Panc1 (cell line): ENCODE results near the gene SLC7A5. TPM values are rescaled to one million over a fixed set of nuclear protein-coding genes. Genes with fewer than 3 reads are reported as not detected.

Experiments
- ATAC-seq: fragments of 200-7000 bp; cut with Tn5 transposase; 2 replicates; pipeline ENCODE4 v1.9.1; 2020; ENCODE audit warnings: mild to moderate bottlenecking, moderate library complexity
- BruUV-seq: library from RNA; stranded (reverse); fragments of 400-500 nt; replicated peaks from 2 replicates; lab custom pipeline; 2021; lab: Mats Ljungman, UMichigan
- CTCF ChIA-PET: fragments of 300-600 bp; sonication (Branson Sonifier 250); formaldehyde crosslinking; loops from one replicate; lab custom pipeline; 2022; ENCODE audit warnings: antibody characterized with exemption; lab: Charles Lee
- POLR2A ChIA-PET: fragments of 300-600 bp; sonication (Branson Sonifier 250); formaldehyde crosslinking; loops from one replicate; lab custom pipeline; 2022; ENCODE audit warnings: antibody characterized with exemption; lab: Charles Lee
- DNase-seq: peaks from one replicate; pipeline ENCODE4 v3.0.0-alpha.2; 2010; ENCODE audit warnings: low read depth, low spot score
- H3K27ac ChIP-seq: 2 replicates; pipeline ENCODE4 v1.5.1; 2011; ENCODE audit warnings: mild to moderate bottlenecking, low read length, inconsistent platforms
- H3K27me3 ChIP-seq: fragments of 200-500 bp; sonication (Bioruptor generic); 2 replicates; pipeline ENCODE4 v1.6.0; 2014; ENCODE audit warnings: low read length, inconsistent platforms; ENCODE audit not compliant: control insufficient read depth, insufficient read depth
- H3K36me3 ChIP-seq: fragments of 200-500 bp; sonication (Bioruptor generic); 2 replicates; pipeline ENCODE4 v1.5.1; 2014; ENCODE audit warnings: inconsistent platforms, mild to moderate bottlenecking, low read length, moderate library complexity; ENCODE audit not compliant: control insufficient read depth, insufficient read depth
- H3K4me1 ChIP-seq: 2 replicates; pipeline ENCODE4 v1.5.1; 2011; ENCODE audit warnings: inconsistent platforms, mild to moderate bottlenecking, low read length, moderate library complexity; ENCODE audit not compliant: control insufficient read depth, insufficient read depth
- H3K4me3 ChIP-seq, 2 experiments: 2 replicates each; pipeline ENCODE4 v1.5.1; 2011 to 2012; ENCODE audit warnings: low read depth in 2 of 2, low read length in 2 of 2, mild to moderate bottlenecking in 2 of 2, inconsistent platforms in 1 of 2, moderate library complexity in 1 of 2
- H3K9me3 ChIP-seq: fragments of 200-500 bp; sonication (Bioruptor generic); 2 replicates; pipeline ENCODE4 v1.5.1; 2014; ENCODE audit warnings: low read depth, mild to moderate bottlenecking, inconsistent platforms, low read length, moderate library complexity; ENCODE audit not compliant: control insufficient read depth, insufficient read depth
- POLR2AphosphoS5 ChIP-seq: IDR thresholded peaks from 2 replicates; pipeline ENCODE4 v1.6.1; 2012; ENCODE audit warnings: mild to moderate bottlenecking, low read depth, low read length, moderate library complexity
- SIN3A ChIP-seq: IDR thresholded peaks from 2 replicates; pipeline ENCODE4 v1.6.1; 2012; ENCODE audit warnings: low read depth, mild to moderate bottlenecking, low read length, moderate library complexity, borderline replicate concordance; ENCODE audit not compliant: insufficient read depth
- TCF7L2 ChIP-seq: IDR thresholded peaks from 2 replicates; pipeline ENCODE4 v1.6.1; 2011; ENCODE audit warnings: mild to moderate bottlenecking, low read depth, low read length, inconsistent platforms
- in situ Hi-C: cut with HindIII; loops from 2 replicates; pipeline ENCODE4 v1.10.0; 2016; ENCODE audit warnings: low sequenced_read_pairs, low pct_unique_long_range_greater_than_20kb
- intact Hi-C: fragments of 100-400 bp; cut with micrococcal nuclease; formaldehyde crosslinking; loops from one replicate; pipeline ENCODE4 v1.10.0; 2022; ENCODE audit not compliant: unreplicated experiment
- total RNA-seq: library from RNA; stranded (reverse); gene quantifications from one replicate; pipeline ENCODE4 v1.2.1, GENCODE V29; 2021; ENCODE audit not compliant: unreplicated experiment
- TF ChIP-seq, protein P1 (sequence below): fragments of 450-650 bp; IDR thresholded peaks from 2 replicates; pipeline ENCODE4 v1.5.1; 2017; ENCODE audit warnings: mild to moderate bottlenecking
- TF ChIP-seq, protein P2 (sequence below), 2 experiments: IDR thresholded peaks; 2 replicates each; pipeline ENCODE4 v1.6.1; 2011 to 2012; ENCODE audit warnings: low read depth in 2 of 2, control low read depth in 1 of 2, low read length in 1 of 2, mild to moderate bottlenecking in 1 of 2, moderate library complexity in 1 of 2; ENCODE audit not compliant: insufficient read depth in 1 of 2

SLC7A5 gene
- total RNA-seq, 1 experiment from 2014 or later, result 231 TPM

DNA sequence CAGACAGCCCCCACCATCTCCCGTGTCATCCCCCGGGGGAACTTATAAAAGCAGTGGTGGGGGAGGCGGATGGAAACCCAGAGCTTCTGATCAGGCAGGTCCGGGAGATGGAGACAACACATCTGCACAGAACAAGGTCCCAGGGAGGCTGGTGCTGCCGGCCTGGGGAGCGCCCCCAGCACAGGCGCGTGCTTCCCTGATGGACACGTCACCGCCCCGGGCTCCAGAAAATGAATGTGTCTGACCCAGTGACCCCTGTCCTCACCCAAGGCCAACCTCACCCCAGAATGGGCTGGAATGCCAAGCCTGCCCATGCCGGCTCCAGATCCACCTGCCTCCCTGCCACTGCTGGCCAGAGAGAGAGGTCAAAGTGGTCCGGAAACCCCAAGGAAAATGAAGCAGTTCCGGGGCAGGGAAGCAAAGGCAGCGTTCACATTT lies 12.5 kb downstream of the SLC7A5 start:
- in situ Hi-C loops, result no loop called here
- intact Hi-C loops, result no loop called here
- Histone ChIP-seq H3K36me3 (no peaks in the 10 kb centered on the region), H3K4me1 (peaks cover 63% of the 10 kb centered on the region), H3K4me3 (peak overlapping the region in 1 of 2 experiments; percentile 37; a peak in 3 of 4 replicates), H3K9me3 (no peaks in the 10 kb centered on the region), H3K27ac (peak overlapping the region; percentile 69), H3K27me3 (no peaks in the 10 kb centered on the region)
- TF ChIP-seq POLR2AphosphoS5 (no peak), TCF7L2 (no peak), SIN3A (no peak)
- TF ChIP-seq, protein P1, sequence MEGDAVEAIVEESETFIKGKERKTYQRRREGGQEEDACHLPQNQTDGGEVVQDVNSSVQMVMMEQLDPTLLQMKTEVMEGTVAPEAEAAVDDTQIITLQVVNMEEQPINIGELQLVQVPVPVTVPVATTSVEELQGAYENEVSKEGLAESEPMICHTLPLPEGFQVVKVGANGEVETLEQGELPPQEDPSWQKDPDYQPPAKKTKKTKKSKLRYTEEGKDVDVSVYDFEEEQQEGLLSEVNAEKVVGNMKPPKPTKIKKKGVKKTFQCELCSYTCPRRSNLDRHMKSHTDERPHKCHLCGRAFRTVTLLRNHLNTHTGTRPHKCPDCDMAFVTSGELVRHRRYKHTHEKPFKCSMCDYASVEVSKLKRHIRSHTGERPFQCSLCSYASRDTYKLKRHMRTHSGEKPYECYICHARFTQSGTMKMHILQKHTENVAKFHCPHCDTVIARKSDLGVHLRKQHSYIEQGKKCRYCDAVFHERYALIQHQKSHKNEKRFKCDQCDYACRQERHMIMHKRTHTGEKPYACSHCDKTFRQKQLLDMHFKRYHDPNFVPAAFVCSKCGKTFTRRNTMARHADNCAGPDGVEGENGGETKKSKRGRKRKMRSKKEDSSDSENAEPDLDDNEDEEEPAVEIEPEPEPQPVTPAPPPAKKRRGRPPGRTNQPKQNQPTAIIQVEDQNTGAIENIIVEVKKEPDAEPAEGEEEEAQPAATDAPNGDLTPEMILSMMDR, result no peak
- TF ChIP-seq, protein P2, sequence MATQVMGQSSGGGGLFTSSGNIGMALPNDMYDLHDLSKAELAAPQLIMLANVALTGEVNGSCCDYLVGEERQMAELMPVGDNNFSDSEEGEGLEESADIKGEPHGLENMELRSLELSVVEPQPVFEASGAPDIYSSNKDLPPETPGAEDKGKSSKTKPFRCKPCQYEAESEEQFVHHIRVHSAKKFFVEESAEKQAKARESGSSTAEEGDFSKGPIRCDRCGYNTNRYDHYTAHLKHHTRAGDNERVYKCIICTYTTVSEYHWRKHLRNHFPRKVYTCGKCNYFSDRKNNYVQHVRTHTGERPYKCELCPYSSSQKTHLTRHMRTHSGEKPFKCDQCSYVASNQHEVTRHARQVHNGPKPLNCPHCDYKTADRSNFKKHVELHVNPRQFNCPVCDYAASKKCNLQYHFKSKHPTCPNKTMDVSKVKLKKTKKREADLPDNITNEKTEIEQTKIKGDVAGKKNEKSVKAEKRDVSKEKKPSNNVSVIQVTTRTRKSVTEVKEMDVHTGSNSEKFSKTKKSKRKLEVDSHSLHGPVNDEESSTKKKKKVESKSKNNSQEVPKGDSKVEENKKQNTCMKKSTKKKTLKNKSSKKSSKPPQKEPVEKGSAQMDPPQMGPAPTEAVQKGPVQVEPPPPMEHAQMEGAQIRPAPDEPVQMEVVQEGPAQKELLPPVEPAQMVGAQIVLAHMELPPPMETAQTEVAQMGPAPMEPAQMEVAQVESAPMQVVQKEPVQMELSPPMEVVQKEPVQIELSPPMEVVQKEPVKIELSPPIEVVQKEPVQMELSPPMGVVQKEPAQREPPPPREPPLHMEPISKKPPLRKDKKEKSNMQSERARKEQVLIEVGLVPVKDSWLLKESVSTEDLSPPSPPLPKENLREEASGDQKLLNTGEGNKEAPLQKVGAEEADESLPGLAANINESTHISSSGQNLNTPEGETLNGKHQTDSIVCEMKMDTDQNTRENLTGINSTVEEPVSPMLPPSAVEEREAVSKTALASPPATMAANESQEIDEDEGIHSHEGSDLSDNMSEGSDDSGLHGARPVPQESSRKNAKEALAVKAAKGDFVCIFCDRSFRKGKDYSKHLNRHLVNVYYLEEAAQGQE (IDR thresholded peaks at IDR 0.05; ENCODE audit: insufficient read depth in 1 of 2, low read depth in 2 of 2, low read length in 1 of 2), result no peak
- POLR2A ChIA-PET, result interaction anchor here (0.6 kb wide), 1 partner anchor 382 kb away, joined by 5 read pairs; no protein-coding TSS in a partner anchor
- CTCF ChIA-PET, result no interaction called here
- DNase-seq (no peak), ATAC-seq (peak; percentile 6; the same call in 1 of the 2 replicates)
- BruUV-seq, result no TSS peak

DNA sequence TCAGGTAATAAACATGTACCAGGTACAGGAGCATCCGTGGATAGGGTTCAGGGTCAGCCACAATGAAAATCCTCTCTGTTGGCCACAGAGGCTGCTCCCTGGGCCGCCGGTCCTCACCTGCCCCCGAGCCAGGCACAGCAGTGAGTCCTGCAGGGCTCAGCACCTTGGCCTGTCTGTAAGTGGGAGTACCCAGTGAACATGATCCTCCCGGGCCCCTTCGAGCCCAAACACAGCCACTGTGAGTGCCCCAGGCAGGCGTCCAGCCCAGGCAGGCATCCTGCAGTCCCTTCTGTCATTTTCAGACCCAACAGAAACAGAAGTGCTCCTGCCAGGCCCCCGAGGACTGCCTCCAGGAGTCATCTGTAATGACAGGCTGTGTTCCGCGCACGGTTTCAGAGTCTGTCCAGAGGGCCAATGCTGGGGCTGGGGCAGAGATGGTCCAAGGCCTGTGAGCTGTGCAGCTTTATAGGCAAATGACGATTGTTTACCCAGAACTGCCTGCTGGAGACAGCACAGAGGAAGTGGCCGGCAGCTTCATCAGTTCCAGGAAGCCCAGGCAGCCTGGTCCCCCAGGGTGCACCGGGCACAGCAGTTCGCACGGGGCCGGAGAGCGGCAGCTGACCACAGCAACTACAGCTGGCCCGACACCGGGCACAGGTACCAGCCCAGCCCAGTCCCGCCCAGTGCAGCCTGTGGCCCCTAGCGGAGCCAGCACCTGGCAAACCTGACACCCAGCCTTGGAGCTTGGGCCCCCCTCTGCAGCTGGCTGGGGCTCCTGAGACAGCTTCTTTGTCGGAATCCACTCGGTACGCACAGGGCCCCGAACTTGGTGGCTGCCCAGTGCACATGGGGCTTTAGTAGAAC lies 13.2 kb downstream of the SLC7A5 start:
- DNase-seq (no peak), ATAC-seq (peak; percentile 34)
- peaks cover 63% of the 10 kb centered on the region for H3K4me1 ChIP-seq
- intact Hi-C loops (no loop called here), in situ Hi-C loops (no loop called here)
- POLR2A ChIA-PET, result interaction anchor here (0.6 kb wide), 1 partner anchor 383 kb away, joined by 5 read pairs; no protein-coding TSS in a partner anchor
- H3K27me3 ChIP-seq, result no peaks in the 10 kb centered on the region
- H3K36me3 ChIP-seq, result peaks cover 1% of the 10 kb centered on the region
- H3K4me3 ChIP-seq, result peak overlapping the region in 1 of 2 experiments; percentile 37; a peak in 2 of 4 replicates
- TF ChIP-seq SIN3A, result 0 out of 2 replicates have a peak, but pooled peaks have one; percentile 36
- TF ChIP-seq, protein P2 (IDR thresholded peaks at IDR 0.05; ENCODE audit: insufficient read depth in 1 of 2, low read depth in 2 of 2, low read length in 1 of 2), result no peak
- TF ChIP-seq TCF7L2, result 0 out of 2 replicates have a peak, but pooled peaks have one; percentile 23
- no peaks in the 10 kb centered on the region for H3K9me3 ChIP-seq
- H3K27ac ChIP-seq, result peak overlapping the region; percentile 69
- BruUV-seq, result no TSS peak
- CTCF ChIA-PET, result no interaction called here
